ENCODE results near the gene MANEAL. TPM values are rescaled to one million over a fixed set of nuclear protein-coding genes. Genes with fewer than 3 reads are reported as not detected.

The MANEAL gene
- total RNA-seq, 1 donor from 2014 or later = 1.4 TPM

GRCh38 chr1:37845786-37846185, 52.1 kb downstream of the MANEAL start:
- no peaks in the 10 kb centered on the region for H3K27me3 ChIP-seq (ENCODE audit: insufficient read depth, low read length)
- no peaks in the 10 kb centered on the region for H3K4me1 ChIP-seq (ENCODE audit: insufficient read depth, low read length)
- Mint-ChIP-seq H3K27ac (ENCODE audit: unreplicated experiment) (no peak overlapping the region), H3K4me3 (ENCODE audit: unreplicated experiment) (no peak overlapping the region), H3K27me3 (ENCODE audit: low read depth, unreplicated experiment) (no peaks in the 10 kb centered on the region), H3K36me3 (ENCODE audit: low read depth, unreplicated experiment) (peaks cover 6% of the 10 kb centered on the region), H3K4me1 (ENCODE audit: low read depth, unreplicated experiment) (peaks cover 6% of the 10 kb centered on the region), H3K9me3 (ENCODE audit: unreplicated experiment) (no peaks in the 10 kb centered on the region)
- no peak overlapping the region for H3K27ac ChIP-seq (ENCODE audit: low read depth, low read length)
- no peaks in the 10 kb centered on the region for H3K9me3 ChIP-seq (ENCODE audit: insufficient read depth, low read depth, low read length)
- no peak overlapping the region for H3K4me2 ChIP-seq (ENCODE audit: low read length)
- H3K36me3 ChIP-seq (ENCODE audit: insufficient read depth, low read length) = peaks cover 5% of the 10 kb centered on the region
- H3K79me2 ChIP-seq (ENCODE audit: insufficient read depth, low read length) = peaks cover 82% of the 10 kb centered on the region
- no peak for FAIRE-seq
- H3K9ac ChIP-seq (ENCODE audit: low read length) = no peak overlapping the region
- H4K20me1 ChIP-seq (ENCODE audit: insufficient read depth, low read length) = peaks cover 81% of the 10 kb centered on the region
- DNase-seq (ENCODE audit: low read depth) = no peak
- no peak overlapping the region for H2AFZ ChIP-seq (ENCODE audit: low read depth, low read length)
- H3K4me3 ChIP-seq (ENCODE audit: insufficient read depth, low read depth, low read length) = no peak overlapping the region
- TF ChIP-seq CTCF (IDR thresholded peaks at IDR 0.05; ENCODE audit: insufficient read depth, low read depth, low read length) = no peak
- TF ChIP-seq EZH2 (IDR thresholded peaks at IDR 0.05; ENCODE audit: insufficient read depth, low read length) = no peak

- Histone ChIP-seq H3K27ac (ENCODE audit: low read depth, low read length) (no peak overlapping the region), H2AFZ (ENCODE audit: low read depth, low read length) (no peak overlapping the region), H4K20me1 (ENCODE audit: insufficient read depth, low read length) (peaks cover 81% of the 10 kb centered on the region), H3K4me3 (ENCODE audit: insufficient read depth, low read depth, low read length) (no peak overlapping the region), H3K36me3 (ENCODE audit: insufficient read depth, low read length) (peaks cover 5% of the 10 kb centered on the region), H3K9ac (ENCODE audit: low read length) (no peak overlapping the region), H3K4me2 (ENCODE audit: low read length) (no peak overlapping the region), H3K27me3 (ENCODE audit: insufficient read depth, low read length) (no peaks in the 10 kb centered on the region), H3K9me3 (ENCODE audit: insufficient read depth, low read depth, low read length) (no peaks in the 10 kb centered on the region), H3K79me2 (ENCODE audit: insufficient read depth, low read length) (peaks cover 84% of the 10 kb centered on the region), H3K4me1 (ENCODE audit: insufficient read depth, low read length) (no peaks in the 10 kb centered on the region)
- TF ChIP-seq CTCF (IDR thresholded peaks at IDR 0.05; ENCODE audit: insufficient read depth, low read depth, low read length) (no peak), EZH2 (IDR thresholded peaks at IDR 0.05; ENCODE audit: insufficient read depth, low read length) (no peak)
- DNase-seq (ENCODE audit: low read depth) (no peak), FAIRE-seq (no peak)
- Mint-ChIP-seq H3K27me3 (ENCODE audit: low read depth, unreplicated experiment) (no peaks in the 10 kb centered on the region), H3K27ac (ENCODE audit: unreplicated experiment) (no peak overlapping the region), H3K36me3 (ENCODE audit: low read depth, unreplicated experiment) (peaks cover 4% of the 10 kb centered on the region), H3K9me3 (ENCODE audit: unreplicated experiment) (no peaks in the 10 kb centered on the region), H3K4me1 (ENCODE audit: low read depth, unreplicated experiment) (peaks cover 6% of the 10 kb centered on the region), H3K4me3 (ENCODE audit: unreplicated experiment) (no peak overlapping the region)
Measured at GRCh38 chr1:37846647-37847339, 53.1 kb downstream of the MANEAL start.

- H3K4me1 Mint-ChIP-seq (ENCODE audit: low read depth, unreplicated experiment) = peaks cover 6% of the 10 kb centered on the region
- Histone ChIP-seq H3K9me3 (ENCODE audit: insufficient read depth, low read depth, low read length) (no peaks in the 10 kb centered on the region), H4K20me1 (ENCODE audit: insufficient read depth, low read length) (peaks cover 81% of the 10 kb centered on the region), H3K9ac (ENCODE audit: low read length) (no peak overlapping the region), H3K4me3 (ENCODE audit: insufficient read depth, low read depth, low read length) (no peak overlapping the region), H3K79me2 (ENCODE audit: insufficient read depth, low read length) (peaks cover 91% of the 10 kb centered on the region), H3K27ac (ENCODE audit: low read depth, low read length) (no peak overlapping the region), H3K4me1 (ENCODE audit: insufficient read depth, low read length) (no peaks in the 10 kb centered on the region), H3K27me3 (ENCODE audit: insufficient read depth, low read length) (no peaks in the 10 kb centered on the region), H2AFZ (ENCODE audit: low read depth, low read length) (no peak overlapping the region), H3K36me3 (ENCODE audit: insufficient read depth, low read length) (peaks cover 7% of the 10 kb centered on the region), H3K4me2 (ENCODE audit: low read length) (no peak overlapping the region)
- H3K27me3 Mint-ChIP-seq (ENCODE audit: low read depth, unreplicated experiment) = no peaks in the 10 kb centered on the region
- no peak for DNase-seq (ENCODE audit: low read depth)
- FAIRE-seq = no peak
- no peak overlapping the region for H3K27ac Mint-ChIP-seq (ENCODE audit: unreplicated experiment)
- peaks cover 16% of the 10 kb centered on the region for H3K36me3 Mint-ChIP-seq (ENCODE audit: low read depth, unreplicated experiment)
- no peak for TF ChIP-seq CTCF (IDR thresholded peaks at IDR 0.05; ENCODE audit: insufficient read depth, low read depth, low read length)
- H3K9me3 Mint-ChIP-seq (ENCODE audit: unreplicated experiment) = peaks cover 2% of the 10 kb centered on the region
- H3K4me3 Mint-ChIP-seq (ENCODE audit: unreplicated experiment) = no peak overlapping the region
Measured at GRCh38 chr1:37849480-37849879, 55.8 kb downstream of the MANEAL start.

Measured in astrocyte (in vitro differentiated cells and primary cell).